HL-60 (cell line): Measurements from ENCODE around the gene LRRTM3.

Experiments used
- DNase-seq, 2 experiments: peaks; one replicate each; pipeline ENCODE4 v3.0.0-alpha.2; 2010 to 2020; ENCODE audit warnings: low read depth in 1 of 2, low spot score in 1 of 2
- H3K27ac ChIP-seq: fragments of 250-450 bp; sonication (Bioruptor Pico); replicated peaks from 2 replicates; pipeline ENCODE4 v1.5.1; 2020; ENCODE audit warnings: mild to moderate bottlenecking, moderate library complexity
- H3K27me3 ChIP-seq: fragments of 250-450 bp; sonication (Bioruptor Pico); 2 replicates; pipeline ENCODE4 v1.5.1; 2021; ENCODE audit warnings: mild to moderate bottlenecking, moderate library complexity; ENCODE audit not compliant: insufficient read depth, poor library complexity, severe bottlenecking
- H3K4me3 ChIP-seq: replicated peaks from 2 replicates; pipeline ENCODE4 v1.5.1; 2011; ENCODE audit warnings: mild to moderate bottlenecking, control low read depth, low read length; ENCODE audit not compliant: insufficient read depth
- CTCF ChIP-seq: IDR thresholded peaks from one replicate; pipeline ENCODE4 v1.5.1; 2011; ENCODE audit warnings: low read length, control low read depth, inconsistent platforms; ENCODE audit not compliant: insufficient read depth
- GABPA ChIP-seq: IDR thresholded peaks from 2 replicates; pipeline ENCODE4 v1.6.1; 2012; ENCODE audit warnings: low read depth
- POLR2AphosphoS5 ChIP-seq: IDR thresholded peaks from 2 replicates; pipeline ENCODE4 v1.6.1; 2012; ENCODE audit warnings: low read depth
- SPI1 ChIP-seq: IDR thresholded peaks from 2 replicates; pipeline ENCODE4 v1.6.1; 2012; ENCODE audit warnings: low read depth, mild to moderate bottlenecking, borderline replicate concordance
- TF ChIP-seq, protein P1 (sequence below): IDR thresholded peaks from 2 replicates; pipeline ENCODE4 v1.6.1; 2012; ENCODE audit warnings: low read depth; ENCODE audit not compliant: insufficient replicate concordance

LRRTM3 gene

GRCh38 chr10:66942407-66942806, 16.6 kb downstream of the LRRTM3 start:
- DNase-seq = no peak
- Histone ChIP-seq H3K27me3 (no peaks in the 10 kb centered on the region), H3K4me3 (no peak overlapping the region), H3K27ac (no peak overlapping the region)
- no peak for TF ChIP-seq CTCF
- TF ChIP-seq POLR2AphosphoS5 = no peak
- no peak for TF ChIP-seq SPI1
- TF ChIP-seq GABPA = no peak
- TF ChIP-seq, protein P1, sequence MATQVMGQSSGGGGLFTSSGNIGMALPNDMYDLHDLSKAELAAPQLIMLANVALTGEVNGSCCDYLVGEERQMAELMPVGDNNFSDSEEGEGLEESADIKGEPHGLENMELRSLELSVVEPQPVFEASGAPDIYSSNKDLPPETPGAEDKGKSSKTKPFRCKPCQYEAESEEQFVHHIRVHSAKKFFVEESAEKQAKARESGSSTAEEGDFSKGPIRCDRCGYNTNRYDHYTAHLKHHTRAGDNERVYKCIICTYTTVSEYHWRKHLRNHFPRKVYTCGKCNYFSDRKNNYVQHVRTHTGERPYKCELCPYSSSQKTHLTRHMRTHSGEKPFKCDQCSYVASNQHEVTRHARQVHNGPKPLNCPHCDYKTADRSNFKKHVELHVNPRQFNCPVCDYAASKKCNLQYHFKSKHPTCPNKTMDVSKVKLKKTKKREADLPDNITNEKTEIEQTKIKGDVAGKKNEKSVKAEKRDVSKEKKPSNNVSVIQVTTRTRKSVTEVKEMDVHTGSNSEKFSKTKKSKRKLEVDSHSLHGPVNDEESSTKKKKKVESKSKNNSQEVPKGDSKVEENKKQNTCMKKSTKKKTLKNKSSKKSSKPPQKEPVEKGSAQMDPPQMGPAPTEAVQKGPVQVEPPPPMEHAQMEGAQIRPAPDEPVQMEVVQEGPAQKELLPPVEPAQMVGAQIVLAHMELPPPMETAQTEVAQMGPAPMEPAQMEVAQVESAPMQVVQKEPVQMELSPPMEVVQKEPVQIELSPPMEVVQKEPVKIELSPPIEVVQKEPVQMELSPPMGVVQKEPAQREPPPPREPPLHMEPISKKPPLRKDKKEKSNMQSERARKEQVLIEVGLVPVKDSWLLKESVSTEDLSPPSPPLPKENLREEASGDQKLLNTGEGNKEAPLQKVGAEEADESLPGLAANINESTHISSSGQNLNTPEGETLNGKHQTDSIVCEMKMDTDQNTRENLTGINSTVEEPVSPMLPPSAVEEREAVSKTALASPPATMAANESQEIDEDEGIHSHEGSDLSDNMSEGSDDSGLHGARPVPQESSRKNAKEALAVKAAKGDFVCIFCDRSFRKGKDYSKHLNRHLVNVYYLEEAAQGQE = no peak

DNA sequence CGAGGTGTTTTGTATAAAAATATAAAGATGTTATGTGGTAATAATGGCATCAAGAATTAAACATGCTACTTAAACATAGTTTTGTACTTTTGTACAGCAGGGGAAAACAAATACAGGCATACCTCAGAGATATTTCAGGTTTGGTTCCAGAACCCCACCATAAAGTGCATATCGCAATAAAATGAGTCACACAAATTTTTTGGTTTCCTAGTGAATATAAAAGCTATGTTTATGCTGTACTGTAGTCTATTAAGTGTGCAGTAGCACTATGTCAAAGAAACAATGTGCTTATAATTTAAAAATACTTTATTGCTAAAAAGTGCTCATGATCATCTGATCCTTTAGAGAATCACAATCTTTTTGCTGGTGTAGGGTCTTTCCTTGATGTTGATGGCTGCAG, 17.8 kb downstream of the LRRTM3 start:
- TF ChIP-seq GABPA (no peak), CTCF (no peak), SPI1 (no peak), POLR2AphosphoS5 (no peak)
- TF ChIP-seq, protein P1 = no peak
- H3K27me3 ChIP-seq = no peaks in the 10 kb centered on the region
- H3K4me3 ChIP-seq = no peak overlapping the region
- H3K27ac ChIP-seq = no peak overlapping the region
- no peak for DNase-seq

- H3K27ac ChIP-seq = no peak overlapping the region
- no peak overlapping the region for H3K4me3 ChIP-seq
- TF ChIP-seq, protein P1 = no peak
- TF ChIP-seq POLR2AphosphoS5 (no peak), SPI1 (no peak), CTCF (no peak), GABPA (no peak)
- no peak for DNase-seq
- H3K27me3 ChIP-seq = no peaks in the 10 kb centered on the region
Measured at GRCh38 chr10:66951896-66952295, 26.1 kb downstream of the LRRTM3 start.
